Measurements from ENCODE around the gene SLC31A1.

SLC31A1 gene

GRCh38 chr9:113296796-113297558, 75.6 kb downstream of the SLC31A1 start:
- no peaks in the 10 kb centered on the region for H3K4me1 ChIP-seq (ENCODE audit: insufficient read depth, low read length)
- H3K9me3 ChIP-seq (ENCODE audit: insufficient read depth, low read depth, low read length), result no peaks in the 10 kb centered on the region
- no peaks in the 10 kb centered on the region for H3K27me3 ChIP-seq (ENCODE audit: insufficient read depth, low read length)
- H3K36me3 ChIP-seq (ENCODE audit: insufficient read depth, low read depth, low read length), result peaks cover 22% of the 10 kb centered on the region
- no peak overlapping the region for H3K4me3 ChIP-seq (ENCODE audit: low read length)
- H3K27ac ChIP-seq (ENCODE audit: low read length), result no peak overlapping the region
- H3K9ac ChIP-seq (ENCODE audit: low read depth, low read length), result no peak overlapping the region

- Histone ChIP-seq H3K4me1 (ENCODE audit: insufficient read depth, low read length) (no peaks in the 10 kb centered on the region), H3K27ac (ENCODE audit: low read length) (no peak overlapping the region), H3K9ac (ENCODE audit: low read depth, low read length) (no peak overlapping the region), H3K4me3 (ENCODE audit: low read length) (no peak overlapping the region), H3K36me3 (ENCODE audit: insufficient read depth, low read depth, low read length) (peaks cover 9% of the 10 kb centered on the region), H3K27me3 (ENCODE audit: insufficient read depth, low read length) (no peaks in the 10 kb centered on the region), H3K9me3 (ENCODE audit: insufficient read depth, low read depth, low read length) (no peaks in the 10 kb centered on the region)
Observed at GRCh38 chr9:113298311-113298710, 77.0 kb downstream of the SLC31A1 start.

- no peaks in the 10 kb centered on the region for H3K27me3 ChIP-seq (ENCODE audit: insufficient read depth, low read length)
- H3K4me3 ChIP-seq (ENCODE audit: low read length), result no peak overlapping the region
Observed at GRCh38 chr9:113298924-113299770, 77.8 kb downstream of the SLC31A1 start.

GRCh38 chr9:113299800-113300292, 78.5 kb downstream of the SLC31A1 start:
- Histone ChIP-seq H3K36me3 (ENCODE audit: insufficient read depth, low read depth, low read length) (no peaks in the 10 kb centered on the region), H3K4me3 (ENCODE audit: low read length) (no peak overlapping the region), H3K27me3 (ENCODE audit: insufficient read depth, low read length) (no peaks in the 10 kb centered on the region), H3K9me3 (ENCODE audit: insufficient read depth, low read depth, low read length) (no peaks in the 10 kb centered on the region), H3K9ac (ENCODE audit: low read depth, low read length) (no peak overlapping the region), H3K27ac (ENCODE audit: low read length) (no peak overlapping the region), H3K4me1 (ENCODE audit: insufficient read depth, low read length) (no peaks in the 10 kb centered on the region)

More at GRCh38 chr9:113298924-113299770, 77.8 kb downstream of the SLC31A1 start:
- H3K4me1 ChIP-seq (ENCODE audit: insufficient read depth, low read length), result no peaks in the 10 kb centered on the region
- no peaks in the 10 kb centered on the region for H3K9me3 ChIP-seq (ENCODE audit: insufficient read depth, low read depth, low read length)
- peaks cover under 1% of the 10 kb centered on the region for H3K36me3 ChIP-seq (ENCODE audit: insufficient read depth, low read depth, low read length)
- no peak overlapping the region for H3K9ac ChIP-seq (ENCODE audit: low read depth, low read length)
- H3K27ac ChIP-seq (ENCODE audit: low read length), result no peak overlapping the region

GRCh38 chr9:113301548-113301947, 80.2 kb downstream of the SLC31A1 start:
- no peak overlapping the region for H3K27ac ChIP-seq (ENCODE audit: low read length)
- H3K4me3 ChIP-seq (ENCODE audit: low read length), result no peak overlapping the region
- no peaks in the 10 kb centered on the region for H3K27me3 ChIP-seq (ENCODE audit: insufficient read depth, low read length)
- H3K4me1 ChIP-seq (ENCODE audit: insufficient read depth, low read length), result no peaks in the 10 kb centered on the region
- no peak overlapping the region for H3K9ac ChIP-seq (ENCODE audit: low read depth, low read length)
- H3K9me3 ChIP-seq (ENCODE audit: insufficient read depth, low read depth, low read length), result no peaks in the 10 kb centered on the region
- H3K36me3 ChIP-seq (ENCODE audit: insufficient read depth, low read depth, low read length), result no peaks in the 10 kb centered on the region

GRCh38 chr9:113302792-113303418, 81.6 kb downstream of the SLC31A1 start, which contains the start of gene RNF183:
Gene RNF183 (minus strand): TSS chr9:113303376. CDS start chr9:113298184, 5,192 bp downstream.
- no peaks in the 10 kb centered on the region for H3K9me3 ChIP-seq (ENCODE audit: insufficient read depth, low read depth, low read length)
- no peak within 1 kb of the TSS for H3K9ac ChIP-seq (ENCODE audit: low read depth, low read length)
- H3K4me3 ChIP-seq (ENCODE audit: low read length), result no peak within 1 kb of the TSS
- H3K27ac ChIP-seq (ENCODE audit: low read length), result no peak within 1 kb of the TSS
- H3K27me3 ChIP-seq (ENCODE audit: insufficient read depth, low read length), result no peaks in the 10 kb centered on the region
- no peaks in the 10 kb centered on the region for H3K4me1 ChIP-seq (ENCODE audit: insufficient read depth, low read length)
- H3K36me3 ChIP-seq (ENCODE audit: insufficient read depth, low read depth, low read length), result no peaks in the 10 kb centered on the region

- H3K27me3 ChIP-seq (ENCODE audit: insufficient read depth, low read length), result no peaks in the 10 kb centered on the region
- H3K9ac ChIP-seq (ENCODE audit: low read depth, low read length), result no peak overlapping the region
- no peaks in the 10 kb centered on the region for H3K36me3 ChIP-seq (ENCODE audit: insufficient read depth, low read depth, low read length)
- H3K4me1 ChIP-seq (ENCODE audit: insufficient read depth, low read length), result no peaks in the 10 kb centered on the region
- no peak overlapping the region for H3K4me3 ChIP-seq (ENCODE audit: low read length)
- no peaks in the 10 kb centered on the region for H3K9me3 ChIP-seq (ENCODE audit: insufficient read depth, low read depth, low read length)
- no peak overlapping the region for H3K27ac ChIP-seq (ENCODE audit: low read length)
Observed at GRCh38 chr9:113306566-113306965, 85.2 kb downstream of the SLC31A1 start.

GRCh38 chr9:113307396-113307975, 86.1 kb downstream of the SLC31A1 start:
- Histone ChIP-seq H3K27ac (ENCODE audit: low read length) (no peak overlapping the region), H3K4me1 (ENCODE audit: insufficient read depth, low read length) (no peaks in the 10 kb centered on the region), H3K36me3 (ENCODE audit: insufficient read depth, low read depth, low read length) (no peaks in the 10 kb centered on the region), H3K9me3 (ENCODE audit: insufficient read depth, low read depth, low read length) (no peaks in the 10 kb centered on the region), H3K27me3 (ENCODE audit: insufficient read depth, low read length) (no peaks in the 10 kb centered on the region), H3K9ac (ENCODE audit: low read depth, low read length) (no peak overlapping the region), H3K4me3 (ENCODE audit: low read length) (no peak overlapping the region)

- no peak overlapping the region for H3K27ac ChIP-seq (ENCODE audit: low read length)
- no peak overlapping the region for H3K4me3 ChIP-seq (ENCODE audit: low read length)
- H3K36me3 ChIP-seq (ENCODE audit: insufficient read depth, low read depth, low read length), result no peaks in the 10 kb centered on the region
- H3K4me1 ChIP-seq (ENCODE audit: insufficient read depth, low read length), result no peaks in the 10 kb centered on the region
- H3K27me3 ChIP-seq (ENCODE audit: insufficient read depth, low read length), result no peaks in the 10 kb centered on the region
- no peak overlapping the region for H3K9ac ChIP-seq (ENCODE audit: low read depth, low read length)
- no peaks in the 10 kb centered on the region for H3K9me3 ChIP-seq (ENCODE audit: insufficient read depth, low read depth, low read length)
Observed at GRCh38 chr9:113309204-113309813, 88.0 kb downstream of the SLC31A1 start.

GRCh38 chr9:113310538-113310937, 89.2 kb downstream of the SLC31A1 start:
- H3K27ac ChIP-seq (ENCODE audit: low read length), result no peak overlapping the region
- no peaks in the 10 kb centered on the region for H3K36me3 ChIP-seq (ENCODE audit: insufficient read depth, low read depth, low read length)
- no peak overlapping the region for H3K9ac ChIP-seq (ENCODE audit: low read depth, low read length)
- H3K4me3 ChIP-seq (ENCODE audit: low read length), result no peak overlapping the region
- H3K27me3 ChIP-seq (ENCODE audit: insufficient read depth, low read length), result no peaks in the 10 kb centered on the region
- no peaks in the 10 kb centered on the region for H3K9me3 ChIP-seq (ENCODE audit: insufficient read depth, low read depth, low read length)
- H3K4me1 ChIP-seq (ENCODE audit: insufficient read depth, low read length), result no peaks in the 10 kb centered on the region

GRCh38 chr9:113311961-113312360, 90.6 kb downstream of the SLC31A1 start:
- Histone ChIP-seq H3K4me1 (ENCODE audit: insufficient read depth, low read length) (no peaks in the 10 kb centered on the region), H3K27me3 (ENCODE audit: insufficient read depth, low read length) (no peaks in the 10 kb centered on the region), H3K9me3 (ENCODE audit: insufficient read depth, low read depth, low read length) (no peaks in the 10 kb centered on the region), H3K9ac (ENCODE audit: low read depth, low read length) (no peak overlapping the region), H3K36me3 (ENCODE audit: insufficient read depth, low read depth, low read length) (no peaks in the 10 kb centered on the region), H3K27ac (ENCODE audit: low read length) (no peak overlapping the region), H3K4me3 (ENCODE audit: low read length) (no peak overlapping the region)

Measured in iPS-20b (cell line).